CD4-positive, alpha-beta T cell treated with Interleukin-6 at 100 ng/mL for 8 hours (primary cell): Measurements from ENCODE around the gene ZNF490.
"Not testable (repeated sequence)": the region's sequence is repeated elsewhere in the genome, so short reads cannot be mapped to it uniquely, and the experiment has no call there.

Source experiments
- DNase-seq: peaks from one replicate; pipeline ENCODE4 v3.0.0-alpha.2; 2020; ENCODE audit warnings: mixed read lengths, low spot score

The ZNF490 gene

DNA sequence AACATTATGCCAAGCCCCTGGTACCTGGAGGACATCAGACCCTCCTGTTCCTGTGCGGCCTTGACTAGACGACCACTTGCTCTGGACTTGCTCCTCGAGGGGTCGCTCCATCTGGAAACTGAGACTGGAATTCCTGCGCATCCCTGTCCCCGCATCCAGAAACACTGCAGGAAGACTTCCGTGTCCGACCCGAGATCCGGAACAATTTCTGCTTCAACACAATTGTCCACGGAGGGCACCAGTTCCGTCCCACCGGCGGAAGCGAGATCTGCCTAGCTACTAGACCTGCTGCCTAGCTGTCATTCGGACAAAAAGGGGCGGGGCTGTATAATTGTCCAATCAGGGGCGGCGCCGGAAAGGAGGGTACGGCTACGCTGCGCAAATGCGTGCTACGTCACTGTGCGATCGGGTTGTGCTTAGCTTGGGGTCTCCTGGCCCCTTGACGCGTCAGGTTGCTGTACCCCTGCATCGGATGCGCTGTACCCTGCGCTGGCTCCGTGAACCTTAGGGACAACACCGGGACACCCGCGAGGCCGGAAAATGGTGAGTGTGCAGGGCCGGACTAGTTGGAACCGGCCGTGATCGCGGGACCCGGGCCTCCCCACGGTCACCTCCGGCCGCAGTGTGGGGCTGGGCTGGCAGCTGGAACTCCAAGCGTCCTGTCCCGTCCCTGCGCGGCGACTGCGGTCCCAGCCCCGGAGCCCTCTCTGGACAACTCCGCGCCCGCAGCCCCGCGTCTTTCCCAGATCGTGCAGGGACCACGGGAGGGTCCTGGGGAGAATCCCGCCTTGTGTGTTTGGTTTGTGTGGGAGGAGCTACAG is at the start of gene ZNF490, which contains the start of gene ZNF791:
TSS of gene ZNF490 (minus strand) at position 274 of the 821 bp plus-strand sequence. CDS start at position 141, 133 bp downstream.
TSS of gene ZNF791 (plus strand) at position 381 of the 821 bp plus-strand sequence. CDS start at position 541, 160 bp downstream.
- peak; percentile 96 for DNase-seq

- DNase-seq = no peak
Observed at GRCh38 chr19:12657966-12658365, 47.4 kb upstream of the ZNF490 start.

DNA sequence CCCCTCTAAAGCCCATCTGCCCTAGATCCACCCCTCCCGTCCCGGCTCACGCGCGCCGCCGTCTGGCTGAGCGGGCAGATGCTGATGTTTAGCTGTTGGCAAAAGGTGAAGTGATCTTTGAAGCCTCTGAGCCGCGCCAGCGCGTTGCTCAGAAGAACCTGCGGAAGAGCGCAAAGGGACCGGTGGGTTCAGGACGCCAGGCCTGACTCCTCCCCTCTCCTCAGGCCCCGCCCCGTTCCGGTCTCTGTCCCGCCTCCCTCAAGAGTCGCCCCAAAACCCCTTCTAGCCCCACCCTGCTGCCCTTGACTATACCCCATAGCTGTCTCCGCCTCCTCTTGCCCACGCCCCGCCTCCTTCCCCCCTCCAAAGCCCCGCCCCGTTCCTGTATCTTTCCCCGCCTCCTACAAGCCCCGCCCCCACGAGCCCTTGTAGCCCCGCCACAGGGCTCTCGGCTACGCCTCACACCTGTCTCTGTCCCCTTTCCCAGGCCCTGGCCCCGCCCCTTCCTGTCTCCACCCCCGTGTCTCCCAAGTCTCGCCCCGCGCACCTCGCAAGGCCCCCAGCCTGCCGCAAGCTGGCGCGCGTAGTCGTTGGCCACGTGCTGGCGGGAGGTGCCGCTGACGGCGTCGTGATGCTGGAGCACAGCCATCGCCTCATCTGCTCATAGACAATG is 46.4 kb upstream of the ZNF490 start:
- DNase-seq = no peak

- no peak for DNase-seq
Observed at GRCh38 chr19:12655546-12655945, 44.9 kb upstream of the ZNF490 start.

GRCh38 chr19:12652219-12652618 is 41.6 kb upstream of the ZNF490 start:
- DNase-seq = no peak

DNA sequence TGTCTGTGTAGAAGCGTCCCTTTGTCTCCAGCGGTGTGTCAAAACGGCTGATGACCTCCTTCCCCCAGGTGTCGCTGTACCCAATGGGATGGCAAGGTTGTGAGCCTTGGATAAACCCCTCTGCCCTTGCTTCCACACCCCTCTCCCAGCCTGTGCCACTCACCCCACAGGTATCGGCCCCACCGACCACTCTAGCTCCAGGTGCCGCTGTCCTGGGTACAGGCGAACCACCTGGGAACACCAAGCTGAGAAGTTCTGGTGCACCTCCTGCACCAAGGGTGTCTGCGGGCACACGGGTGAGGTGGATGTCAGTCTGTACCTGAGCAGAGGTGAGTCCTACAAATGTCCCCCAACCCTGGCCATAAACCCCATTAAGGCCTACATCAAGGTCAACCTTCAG is 39.3 kb upstream of the ZNF490 start:
- DNase-seq = no peak

GRCh38 chr19:12648088-12648487 is 37.5 kb upstream of the ZNF490 start:
- DNase-seq = no peak

DNA sequence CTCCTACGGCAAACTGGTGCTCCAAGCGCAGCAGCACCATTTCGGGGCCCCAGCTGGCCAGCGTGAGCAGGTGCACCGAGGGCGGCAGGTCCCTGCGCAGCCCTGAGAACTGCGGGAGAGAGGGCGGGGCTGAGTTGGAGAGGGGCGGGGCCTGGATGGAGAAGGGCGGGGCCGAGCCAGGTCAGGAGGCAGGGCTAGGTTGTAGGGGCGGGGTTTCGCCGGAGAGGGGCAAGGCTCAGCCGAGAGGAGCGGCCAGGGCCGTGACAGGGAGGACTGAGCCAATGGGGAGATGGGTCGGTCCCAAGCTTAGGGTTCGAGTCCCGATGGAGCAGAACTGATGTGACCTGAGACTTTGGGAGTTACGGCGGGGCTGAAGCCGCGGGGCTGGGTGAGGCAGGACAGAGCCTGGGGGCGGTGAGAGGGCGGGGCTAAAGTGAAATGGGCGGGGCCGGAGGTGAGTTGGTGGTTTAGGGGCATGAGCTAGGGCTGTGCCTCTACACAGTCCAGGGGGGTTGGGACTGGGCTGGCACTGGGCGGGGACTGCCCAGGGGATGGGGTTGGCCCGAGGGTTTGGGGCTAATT is 37.0 kb upstream of the ZNF490 start:
- no peak for DNase-seq

GRCh38 chr19:12647047-12647446 is 36.4 kb upstream of the ZNF490 start:
- no peak for DNase-seq

DNA sequence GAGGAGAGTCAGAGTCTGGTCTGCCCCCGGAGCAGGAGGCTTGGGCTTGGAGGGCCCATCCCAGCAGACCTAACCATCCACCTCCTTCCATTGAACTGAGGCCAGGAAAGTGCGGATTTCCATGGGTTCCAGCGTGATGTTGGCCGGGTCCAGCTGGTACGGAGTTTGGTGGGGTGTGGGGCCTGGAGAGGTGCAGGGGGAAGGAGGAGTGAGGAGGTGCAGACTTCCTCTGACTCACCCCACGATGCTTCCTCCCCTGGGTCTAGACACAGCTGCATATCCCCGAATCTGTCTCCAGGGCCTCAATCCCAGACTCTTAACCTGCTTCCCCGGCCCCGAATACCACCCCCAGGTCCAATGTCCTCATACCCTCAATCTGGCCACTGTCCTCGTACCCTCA is 35.9 kb upstream of the ZNF490 start:
- no peak for DNase-seq

GRCh38 chr19:12643716-12644115 is 33.1 kb upstream of the ZNF490 start:
- not testable (repeated sequence) for DNase-seq

- DNase-seq = no peak
Observed at GRCh38 chr19:12642506-12642905, 31.9 kb upstream of the ZNF490 start.

GRCh38 chr19:12641456-12641855 is 30.8 kb upstream of the ZNF490 start:
- no peak for DNase-seq

DNA sequence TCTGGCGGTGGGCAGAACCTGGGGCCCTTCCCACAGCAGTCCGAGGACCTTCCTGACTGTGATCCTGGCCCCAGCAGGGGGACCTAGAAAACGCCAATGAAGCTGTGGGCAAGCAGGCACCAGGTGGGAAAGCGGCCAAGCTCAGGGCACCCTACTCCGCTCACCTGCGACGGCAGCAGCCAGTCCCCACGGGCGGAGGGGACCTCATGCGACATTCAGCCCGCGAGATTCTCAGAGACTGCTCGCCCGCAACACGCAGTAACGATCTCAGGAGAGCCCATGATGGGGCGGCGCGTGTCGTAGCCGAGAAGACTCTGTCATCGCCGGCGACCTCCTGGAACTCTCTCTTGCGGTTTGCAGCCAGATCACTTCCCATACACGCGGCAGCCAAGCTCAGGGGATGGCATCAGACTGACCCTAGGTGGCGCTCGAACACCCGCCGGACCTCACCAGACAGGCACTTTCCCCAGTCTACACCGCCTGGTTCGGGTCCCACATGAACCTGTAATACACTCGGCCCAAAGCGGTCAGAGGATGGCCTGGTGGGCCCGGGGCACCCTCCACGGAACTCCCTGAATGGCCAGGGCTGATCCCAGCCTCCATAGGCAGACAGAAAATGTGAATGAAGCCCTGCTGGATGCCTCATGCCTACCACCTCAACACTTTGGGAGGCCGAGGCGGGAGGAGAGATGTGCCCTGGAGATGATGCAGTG is 29.4 kb upstream of the ZNF490 start:
- peak; percentile 84 for DNase-seq

DNA sequence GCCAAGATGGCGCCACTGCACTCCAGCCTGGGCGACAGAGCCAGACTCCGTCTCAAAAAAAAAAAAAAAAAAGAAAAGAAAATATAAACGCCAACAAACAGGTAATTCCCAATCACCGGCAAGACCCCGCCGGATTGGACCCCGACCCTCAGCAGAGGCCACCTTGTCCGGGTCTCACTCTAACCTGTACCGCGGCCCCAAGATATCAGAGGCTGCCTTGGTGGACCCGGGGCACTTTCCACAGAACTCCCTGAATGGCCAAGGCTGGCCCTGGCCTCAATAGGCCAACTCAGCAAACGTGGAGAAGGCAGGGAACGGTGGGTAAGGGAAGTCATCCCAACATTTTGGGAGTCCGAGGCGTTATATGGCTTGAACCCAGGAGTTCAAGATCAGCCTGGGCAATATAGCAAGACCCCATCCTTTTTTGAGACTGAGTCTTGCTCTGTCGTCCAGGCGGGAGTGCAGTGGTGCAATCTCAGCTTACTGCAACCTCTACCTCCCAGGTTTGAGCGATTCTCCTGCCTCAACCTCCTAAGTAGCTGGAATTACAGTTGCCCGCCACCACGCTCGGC is 28.1 kb upstream of the ZNF490 start:
- no peak for DNase-seq

DNA sequence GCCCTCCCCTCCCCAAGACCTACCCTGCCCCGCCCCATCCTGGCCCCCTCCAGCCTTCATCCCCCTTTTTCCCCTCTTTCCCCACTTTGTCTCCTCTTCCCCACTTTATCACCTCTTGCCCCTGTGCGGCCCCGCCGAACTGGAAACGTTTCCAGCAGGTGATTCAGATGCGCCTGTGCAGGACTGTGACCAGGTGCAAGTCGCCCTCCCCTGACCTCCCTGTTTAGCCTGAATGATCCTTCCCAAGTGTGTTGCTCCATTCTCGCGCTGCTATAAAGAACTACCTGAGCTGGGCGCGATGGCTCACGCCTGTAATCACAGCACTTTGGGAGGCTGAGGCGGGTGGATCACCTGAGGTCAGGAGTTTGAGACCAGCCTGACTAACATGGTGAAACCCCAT is 26.0 kb upstream of the ZNF490 start:
- DNase-seq = no peak

- no peak for DNase-seq
Observed at GRCh38 chr19:12629215-12629614, 18.6 kb upstream of the ZNF490 start.

GRCh38 chr19:12628040-12629022 is 17.7 kb upstream of the ZNF490 start:
- DNase-seq = no peak

DNA sequence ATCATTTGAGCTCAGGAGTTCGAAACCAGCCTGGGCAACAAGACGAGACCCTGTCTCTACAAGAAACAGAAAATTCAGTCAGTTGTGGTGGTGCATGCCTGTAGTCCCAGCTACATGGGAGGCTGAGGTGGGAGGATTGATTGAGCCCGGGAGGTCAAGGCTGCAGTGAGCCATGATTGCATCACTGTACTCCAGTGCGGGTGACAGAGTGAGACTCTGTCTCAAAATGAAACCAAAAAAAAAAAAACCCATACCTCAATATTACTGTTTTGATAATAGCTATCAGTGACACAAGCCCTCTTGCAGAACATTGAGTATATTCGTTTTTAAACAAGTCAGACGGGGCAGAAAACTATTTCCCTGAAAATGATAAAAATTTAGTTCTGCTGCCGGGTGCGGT is 16.3 kb upstream of the ZNF490 start:
- no peak for DNase-seq

GRCh38 chr19:12623361-12624031 is 12.9 kb upstream of the ZNF490 start:
- no peak for DNase-seq
